ENCODE results near the gene AFDN.

The AFDN gene

DNA sequence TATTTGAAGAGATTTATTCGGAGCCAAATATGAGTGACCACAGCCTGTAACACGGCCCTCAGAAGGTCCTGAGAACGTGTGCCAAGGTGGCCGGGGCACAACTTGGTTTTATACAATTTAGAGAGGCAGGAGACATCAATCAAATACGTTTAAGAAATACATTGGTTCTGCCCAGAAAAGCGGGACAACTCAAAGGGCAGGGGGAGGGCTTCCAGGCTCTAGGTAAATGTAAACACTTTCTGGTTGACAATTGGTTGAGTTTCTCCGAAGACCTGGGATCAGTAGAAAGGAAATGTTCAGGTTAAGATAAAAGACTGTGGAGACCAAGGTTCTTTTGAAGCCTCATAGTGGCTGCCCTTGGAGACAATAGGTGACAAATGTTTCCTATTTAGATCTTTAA is 151.9 kb downstream of the AFDN start:
- DNase-seq (ENCODE audit: low spot score), result no peak

DNA sequence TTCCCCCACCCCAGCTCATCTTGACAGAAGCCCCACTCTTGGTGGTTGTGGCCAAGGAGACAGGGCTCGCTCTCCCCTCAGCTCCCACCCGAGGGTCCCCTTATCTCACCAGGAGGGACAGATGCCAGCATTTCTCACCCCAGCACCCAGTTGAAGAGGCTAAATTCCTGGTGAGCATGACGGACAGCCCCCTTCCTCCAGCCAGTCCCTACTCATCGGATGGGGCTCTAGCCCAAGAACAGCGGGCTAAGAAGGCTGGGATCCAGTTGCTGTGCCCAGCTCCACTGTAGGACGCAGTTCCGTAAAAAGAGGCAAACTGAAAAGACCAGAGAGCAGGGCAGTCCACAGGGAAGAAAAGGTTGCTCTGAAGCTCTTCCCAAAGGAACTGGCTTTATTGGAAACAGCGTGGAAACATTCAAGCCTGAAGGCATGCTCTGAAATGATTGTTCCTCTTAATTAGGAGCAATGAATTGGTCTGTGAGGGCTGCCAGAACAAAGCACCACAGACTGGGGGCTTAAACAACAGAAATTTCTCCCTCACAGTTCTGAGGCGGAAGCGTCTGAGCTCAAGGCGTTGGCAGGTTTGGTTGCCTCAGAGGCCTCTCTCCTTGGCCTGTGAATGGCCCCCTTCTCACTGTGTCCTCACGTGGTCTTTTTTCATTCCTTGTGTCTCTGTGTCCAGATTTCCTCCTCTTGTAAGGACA is 152.9 kb downstream of the AFDN start:
- DNase-seq (ENCODE audit: low spot score), result no peak

DNA sequence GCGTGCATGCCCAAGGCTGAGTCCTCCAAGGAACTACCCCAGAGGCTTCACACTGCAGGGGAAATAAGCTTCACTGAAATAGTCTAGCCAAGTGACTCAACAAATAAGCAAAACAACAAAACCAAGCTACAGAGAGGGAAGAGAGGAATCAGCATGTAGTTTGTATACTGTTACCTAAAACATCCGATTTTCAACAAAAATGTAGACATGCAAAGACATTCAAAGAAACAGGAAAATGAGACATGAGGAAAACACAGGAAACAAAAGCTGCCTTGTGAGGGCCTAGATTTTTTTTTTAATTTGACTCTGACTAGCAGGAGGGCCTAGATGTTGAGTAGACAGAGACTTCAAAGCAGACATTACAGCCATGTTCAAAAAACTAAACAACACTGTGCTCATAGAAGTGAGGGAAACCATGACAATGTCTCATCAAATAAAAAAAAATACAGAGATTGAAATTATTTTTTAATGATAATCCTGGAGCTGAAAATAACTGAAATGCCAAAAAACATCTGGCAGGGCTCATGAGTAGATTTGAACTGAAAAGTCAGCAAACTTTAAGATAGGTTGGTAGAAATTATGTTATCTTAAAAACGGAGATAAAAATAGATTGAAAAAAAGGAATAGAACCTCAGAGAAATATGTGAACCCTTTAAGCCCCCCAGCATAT is 154.3 kb downstream of the AFDN start:
- DNase-seq (ENCODE audit: low spot score), result no peak

DNA sequence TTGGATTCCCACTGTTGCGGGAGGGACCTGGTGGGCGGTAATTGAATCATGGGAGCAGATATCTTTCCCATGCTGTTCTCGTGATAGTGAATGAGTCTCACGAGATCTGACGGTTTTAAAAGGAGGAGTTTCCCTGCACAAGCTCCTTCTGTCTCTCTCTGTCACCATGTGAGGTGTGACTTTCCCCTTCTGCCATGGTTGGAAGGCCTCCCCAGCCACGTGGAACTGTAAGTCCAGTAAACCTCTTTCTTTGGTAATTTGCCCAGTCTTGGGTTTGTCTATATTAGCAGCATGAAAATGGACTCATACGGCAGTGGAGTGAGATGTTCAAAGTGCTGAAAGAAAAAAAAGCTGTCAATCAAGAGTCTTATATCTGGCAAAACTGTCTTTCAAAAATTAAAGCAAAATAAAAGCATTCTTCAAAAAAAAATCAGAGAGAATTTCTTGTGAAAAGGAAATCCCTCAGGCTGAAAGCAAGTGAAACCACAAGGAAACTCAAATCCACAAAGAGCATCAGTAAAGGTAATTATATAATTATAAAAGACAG is 155.3 kb downstream of the AFDN start:
- no peak for DNase-seq (ENCODE audit: low spot score)

DNA sequence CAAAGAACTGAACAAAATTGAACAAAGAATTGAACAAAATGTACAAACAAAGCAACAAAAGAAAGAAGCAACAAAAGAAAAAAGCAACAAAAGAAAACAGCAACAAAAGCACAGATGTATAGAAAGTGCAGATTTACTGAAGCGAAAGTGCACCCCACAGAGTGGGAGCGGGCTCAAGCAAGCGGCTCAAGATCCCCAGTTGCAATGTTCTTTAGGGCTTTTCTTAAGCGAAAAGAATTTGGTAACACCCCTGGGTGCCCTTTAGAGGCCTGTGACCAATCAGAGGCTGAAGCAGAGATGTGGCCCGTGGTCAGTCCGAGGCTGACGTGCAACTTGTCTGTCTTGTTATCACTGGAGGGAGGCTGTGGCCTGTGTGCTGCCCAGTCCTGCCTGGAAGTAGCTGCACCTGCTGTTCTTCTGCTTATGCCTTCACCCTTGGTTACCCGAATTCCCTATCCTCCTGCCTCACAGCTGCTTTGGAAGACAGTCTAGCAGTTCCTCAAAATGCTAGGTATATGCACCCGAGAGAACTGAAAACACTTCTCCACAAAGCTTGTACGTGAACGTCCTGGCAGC is 157.5 kb downstream of the AFDN start:
- no peak for DNase-seq (ENCODE audit: low spot score)

DNA sequence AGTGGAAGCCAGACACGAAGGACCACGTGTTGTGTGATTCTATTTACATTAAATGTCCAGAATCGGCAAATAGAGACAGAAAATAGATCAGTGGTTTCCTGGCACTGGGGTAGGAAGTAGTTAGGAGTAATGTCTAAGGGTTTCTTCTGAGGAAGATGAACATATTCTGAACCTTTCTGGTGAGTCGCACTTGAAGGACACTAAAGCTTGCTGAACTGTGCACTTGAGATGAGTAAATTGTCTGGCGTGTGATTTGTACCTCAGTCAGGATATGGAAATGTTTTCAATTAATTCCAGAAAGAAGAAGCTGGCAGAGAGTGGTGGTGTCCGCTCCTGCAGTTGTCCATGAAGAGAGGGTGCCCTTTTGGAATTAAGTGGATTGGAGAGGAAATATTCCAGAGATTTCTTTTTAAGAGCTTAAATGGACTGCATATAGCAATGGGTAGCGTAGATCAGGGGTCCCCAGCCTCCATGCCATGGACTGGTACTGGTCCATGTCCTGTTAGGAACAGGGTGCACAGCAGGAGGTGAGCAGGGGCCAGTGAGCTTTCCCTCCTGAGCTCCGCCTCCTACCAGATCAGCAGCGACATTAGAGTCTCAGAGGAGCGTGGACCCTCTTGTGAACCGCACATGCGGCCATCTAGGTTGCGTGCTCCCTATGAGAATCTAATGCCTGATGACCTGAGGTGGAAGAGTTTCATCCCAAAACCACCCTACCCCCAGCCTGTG is 158.3 kb downstream of the AFDN start:
- DNase-seq (ENCODE audit: low spot score), result no peak

DNA sequence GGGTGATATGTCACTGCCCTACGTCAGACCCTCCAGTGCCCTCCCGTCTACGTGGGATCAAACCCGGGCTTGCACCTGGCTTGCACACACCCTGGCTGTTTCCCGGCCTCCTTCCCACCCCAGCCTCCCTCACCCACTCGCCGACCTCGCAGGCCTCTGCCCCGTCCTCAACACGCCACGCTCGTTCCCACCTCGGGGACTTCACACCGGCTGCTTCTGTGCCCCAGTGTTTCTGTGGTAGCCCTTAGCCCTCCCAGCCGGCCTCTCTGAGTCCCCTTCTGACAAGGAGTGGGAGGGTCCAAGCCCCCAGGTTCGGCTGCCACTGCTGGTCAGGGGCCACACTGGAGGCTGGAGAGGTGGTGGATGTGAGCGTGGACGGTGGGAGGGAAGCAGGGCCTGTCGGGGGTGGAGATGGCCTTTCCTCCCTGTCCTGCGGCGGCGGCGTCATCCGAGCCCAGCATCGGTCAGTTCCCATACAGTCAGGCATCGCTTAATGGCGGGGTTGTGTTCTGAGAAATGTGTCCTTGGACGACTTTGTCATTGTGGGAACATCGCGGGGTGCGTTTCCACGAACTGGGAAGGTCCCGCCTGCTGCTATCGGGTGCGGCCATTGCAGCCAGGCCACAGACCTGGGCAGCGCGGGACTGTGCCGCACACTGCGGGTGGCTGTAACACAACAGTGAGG is 159.3 kb downstream of the AFDN start:
- no peak for DNase-seq (ENCODE audit: low spot score)

DNA sequence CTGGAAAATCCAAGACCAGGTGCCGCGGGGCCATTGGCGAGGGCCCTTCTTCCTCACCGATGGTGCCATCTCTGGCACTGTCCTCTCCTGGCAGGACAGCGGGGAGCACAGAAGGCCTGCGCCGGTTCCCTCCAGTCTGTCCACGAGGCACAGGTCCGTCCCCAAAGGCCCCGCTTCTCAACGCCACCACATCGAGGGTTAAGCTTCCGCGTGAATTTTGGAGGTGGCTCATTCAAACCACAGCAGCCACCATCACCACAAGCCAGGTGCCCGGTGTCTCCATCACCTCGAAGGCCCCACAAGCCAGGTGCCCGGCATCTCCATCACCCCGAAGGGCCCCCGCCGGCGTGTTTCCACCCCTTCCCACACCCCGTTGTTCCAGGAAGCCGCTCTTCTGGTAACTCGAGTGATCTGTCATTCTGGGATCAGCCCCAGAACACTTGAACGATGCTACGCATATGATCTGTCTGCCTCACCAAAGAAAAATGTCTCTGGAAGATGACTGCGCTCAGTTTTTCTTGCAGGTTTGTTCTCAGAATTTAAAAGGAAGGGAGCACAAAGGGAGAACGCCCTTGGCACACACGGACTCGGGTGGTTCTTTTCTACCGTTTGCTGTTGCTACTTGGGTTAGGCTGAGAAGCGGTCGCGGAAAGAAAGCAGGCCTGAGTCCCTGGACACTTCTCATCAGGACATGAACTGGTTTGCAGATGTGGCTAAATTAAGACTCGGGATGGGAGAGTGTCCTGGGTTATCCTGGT is 160.9 kb downstream of the AFDN start:
- no peak for DNase-seq (ENCODE audit: low spot score)

DNA sequence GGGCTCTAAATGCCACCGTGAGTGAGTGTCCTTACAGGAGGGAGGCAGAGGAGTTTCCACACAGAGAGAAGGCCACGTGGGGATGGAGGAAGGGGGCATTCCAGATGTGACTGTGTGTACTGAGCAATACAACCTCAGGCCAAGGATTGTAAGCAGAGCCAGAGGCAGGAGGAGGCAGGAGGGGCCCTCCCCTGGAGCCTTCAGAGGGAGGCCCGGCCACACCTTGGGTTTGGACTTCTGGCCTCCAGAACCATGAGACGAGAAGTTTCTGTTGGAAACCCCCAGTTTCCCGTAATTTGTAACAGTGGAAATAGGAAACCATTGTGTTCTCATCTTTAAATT is 161.4 kb downstream of the AFDN start:
- no peak for DNase-seq (ENCODE audit: low spot score)

DNA sequence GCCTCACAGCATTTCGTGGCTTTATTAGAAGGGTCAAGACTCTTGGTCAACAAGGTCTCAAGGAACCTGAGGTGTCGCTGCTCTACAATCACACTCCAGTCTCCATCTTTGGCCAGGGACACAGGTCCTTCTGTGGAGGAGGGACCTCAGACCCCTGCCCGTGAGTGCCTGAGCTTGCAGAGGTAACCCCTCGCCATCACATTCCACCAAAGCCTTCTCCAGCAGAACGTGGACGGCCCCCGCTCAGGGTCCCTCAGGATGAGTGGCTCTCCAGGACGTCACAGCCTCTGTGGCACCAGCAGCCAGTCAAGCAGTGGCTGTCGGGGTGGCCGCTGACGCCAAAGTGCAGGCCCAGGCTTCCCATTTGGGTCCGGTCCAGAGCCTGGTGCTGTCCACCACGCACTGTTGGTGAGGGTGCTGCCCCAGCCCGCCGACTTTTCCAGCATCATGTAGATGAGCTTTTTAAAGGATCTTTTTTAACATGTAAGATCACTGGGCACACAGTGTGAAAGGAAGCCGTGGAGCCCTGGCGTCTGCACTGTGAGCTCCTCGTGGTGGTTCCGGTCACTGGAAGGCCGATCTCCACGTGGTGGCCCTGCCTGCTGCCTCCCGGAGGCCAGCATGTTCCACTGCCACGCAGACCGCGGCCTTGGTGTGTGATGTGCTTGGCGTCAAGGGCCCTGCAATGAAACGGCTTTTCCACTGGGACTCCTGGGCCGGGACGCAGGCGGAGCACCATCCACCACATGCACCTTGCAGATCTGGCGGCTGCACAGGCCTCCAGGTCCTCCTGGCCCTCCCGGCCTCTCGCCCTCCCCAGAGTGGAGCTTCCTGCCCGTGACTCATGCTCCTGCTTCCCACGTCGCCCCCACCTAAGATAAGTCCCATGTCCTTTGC is 162.5 kb downstream of the AFDN start:
- no peak for DNase-seq (ENCODE audit: low spot score)

DNA sequence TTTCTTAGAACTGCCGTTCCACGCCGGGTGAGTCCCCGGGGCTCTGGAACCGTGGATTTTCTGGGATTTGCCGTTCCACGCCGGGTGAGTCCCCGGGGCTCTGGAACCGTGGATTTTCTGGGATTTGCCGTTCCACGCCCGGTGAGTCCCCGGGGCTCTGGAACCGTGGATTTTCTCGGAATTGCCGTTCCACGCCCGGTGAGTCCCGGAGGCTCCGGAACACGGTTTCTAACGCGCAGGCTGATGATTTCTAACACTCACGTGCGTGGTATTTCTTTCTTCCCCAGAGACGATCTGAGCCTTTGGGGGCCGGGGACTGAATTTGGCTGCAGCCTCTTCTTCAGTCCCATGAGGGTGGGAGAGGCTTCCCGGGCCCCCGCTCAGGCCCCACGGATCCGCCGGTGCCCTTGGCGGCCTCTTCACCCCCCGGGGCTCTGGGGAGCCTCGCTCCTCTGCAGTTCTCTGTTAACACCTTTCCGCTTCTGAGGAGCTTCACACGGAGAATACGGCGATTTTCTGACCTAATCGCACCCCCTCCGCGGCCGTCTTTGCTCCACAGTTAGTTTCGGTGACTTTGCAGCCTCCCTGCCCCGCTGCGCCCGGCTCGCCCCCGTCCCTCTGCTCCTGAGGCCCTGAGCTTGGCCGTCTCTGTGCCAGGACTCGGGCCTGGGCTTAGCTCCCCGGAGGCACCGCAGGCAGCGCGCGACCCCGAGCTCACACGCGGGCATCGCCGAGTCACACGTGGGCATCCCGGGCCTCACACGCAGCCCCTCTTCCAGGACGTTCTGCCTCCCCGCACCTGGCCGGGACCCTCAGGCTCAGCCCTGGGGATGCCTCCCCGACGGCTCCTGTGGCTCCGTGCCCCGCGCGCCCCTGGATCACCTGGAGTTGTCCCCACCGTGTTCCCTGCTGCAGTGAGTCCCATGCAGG is 163.6 kb downstream of the AFDN start:
- DNase-seq (ENCODE audit: low spot score), result no peak

DNA sequence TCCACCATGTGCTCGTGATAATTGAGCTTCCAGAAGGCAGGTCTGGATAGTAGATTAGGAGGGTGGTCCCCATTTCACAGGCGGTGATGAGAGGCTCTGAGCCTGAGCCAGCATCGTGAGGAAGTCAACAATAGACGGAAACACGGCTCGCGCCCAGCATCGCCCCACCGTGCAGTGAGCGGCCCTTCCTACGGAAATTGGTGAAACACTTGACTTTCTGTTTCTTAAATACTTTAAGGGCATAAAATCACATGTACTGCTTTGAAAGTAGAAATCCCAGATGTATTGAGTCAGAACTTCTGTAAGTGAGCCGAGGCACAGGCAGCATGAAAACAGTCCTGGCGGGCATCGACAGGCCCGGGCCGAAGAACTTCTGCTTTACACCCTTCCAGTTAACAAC is 166.5 kb downstream of the AFDN start:
- DNase-seq (ENCODE audit: low spot score), result no peak

DNA sequence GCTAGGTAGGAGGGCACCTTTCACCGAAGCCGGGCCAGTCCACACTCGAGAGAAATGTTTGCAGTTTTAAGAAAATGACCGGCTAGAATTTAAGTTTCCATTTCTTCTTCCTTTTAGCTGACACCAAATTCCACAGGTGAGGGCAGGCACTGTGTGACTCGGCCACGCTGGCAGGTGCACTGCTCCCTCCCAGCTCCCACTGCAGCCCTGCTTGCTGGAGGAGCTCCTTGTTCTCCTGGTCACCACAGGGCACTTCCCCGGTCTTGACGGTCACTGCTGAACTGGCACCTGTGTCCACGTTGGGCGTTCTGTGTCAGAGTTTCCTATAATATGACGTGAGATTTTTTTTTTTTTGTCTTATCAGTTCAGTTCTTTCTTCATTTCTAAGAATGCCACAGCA is 167.1 kb downstream of the AFDN start:
- DNase-seq (ENCODE audit: low spot score), result no peak

DNA sequence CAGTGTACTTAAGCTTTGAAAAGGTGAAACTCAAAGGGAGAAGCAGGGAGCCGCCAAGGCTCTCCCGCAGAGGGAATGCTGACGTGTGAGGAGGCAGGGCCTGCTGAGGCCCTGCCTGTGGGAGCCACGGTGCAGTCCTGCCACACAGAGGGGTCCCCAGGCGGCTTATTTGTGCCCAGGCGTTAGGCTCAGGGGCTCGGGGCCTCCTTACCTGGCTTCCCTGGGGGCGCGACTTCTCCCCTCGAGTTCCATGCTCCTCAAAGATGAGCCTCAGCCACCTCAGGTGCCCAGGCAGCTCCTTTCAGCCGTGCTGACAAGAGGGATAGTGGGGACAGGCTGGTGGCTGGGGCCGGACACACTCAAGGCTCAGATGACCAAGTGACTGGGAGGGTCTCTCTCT is 168.6 kb downstream of the AFDN start:
- DNase-seq (ENCODE audit: low spot score), result no peak

DNA sequence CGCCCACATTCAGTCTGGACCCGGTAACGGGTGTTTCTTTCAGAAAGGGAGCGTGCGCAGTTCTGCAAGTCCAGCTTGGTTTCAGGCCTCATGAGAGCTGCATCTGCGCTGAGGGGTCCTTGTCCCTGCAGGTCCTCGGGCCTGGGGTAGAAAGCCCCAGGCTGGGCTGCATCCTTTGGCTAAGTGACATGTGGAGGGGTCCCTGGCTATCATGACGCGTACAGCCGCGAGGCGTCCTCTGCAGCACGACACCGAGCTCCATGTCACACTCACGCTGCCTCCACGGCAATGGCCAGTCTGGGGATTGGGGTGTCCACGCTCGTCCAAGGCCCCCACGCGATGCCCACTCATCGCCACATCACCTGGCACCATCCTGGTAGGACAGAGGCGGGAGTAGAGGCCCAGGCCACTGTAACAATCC is 169.0 kb downstream of the AFDN start:
- DNase-seq (ENCODE audit: low spot score), result no peak

DNA sequence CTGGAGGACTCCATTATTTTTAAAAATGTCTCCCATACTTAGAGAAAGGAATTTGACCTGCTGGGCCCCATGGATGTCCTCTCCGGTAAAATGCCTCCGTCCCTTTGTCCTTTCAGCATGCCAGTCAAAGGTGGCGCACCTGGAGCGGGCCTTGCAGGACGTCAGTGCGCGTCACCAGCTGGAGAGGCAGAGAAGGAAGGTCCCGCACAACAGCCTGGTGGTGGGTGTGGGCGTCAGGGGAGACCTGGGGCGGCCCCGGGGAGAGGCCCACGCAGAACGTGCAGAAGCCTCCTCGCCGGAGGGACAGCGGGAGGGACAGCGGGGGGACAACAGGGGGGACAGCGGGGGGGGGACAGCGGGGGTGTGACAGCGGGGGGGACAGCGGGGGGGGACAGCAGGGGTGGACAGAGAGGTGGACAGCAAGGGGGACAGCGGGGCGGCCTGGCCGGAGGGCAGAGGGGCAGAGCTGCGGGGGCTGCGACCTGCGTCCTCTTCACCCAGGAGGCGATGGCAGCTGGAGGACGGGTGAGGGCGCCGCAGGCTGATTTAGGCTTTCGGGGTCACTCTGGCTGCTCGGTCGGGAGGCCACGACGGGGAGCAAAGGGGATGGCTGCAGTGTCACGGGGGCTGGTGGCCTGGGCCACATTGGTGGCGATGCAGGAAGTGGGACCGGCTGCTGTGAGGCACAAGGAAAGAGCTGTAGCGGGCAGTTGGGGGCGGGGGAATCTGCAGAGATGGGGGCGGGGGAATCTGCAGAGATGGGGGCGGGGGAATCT is 169.9 kb downstream of the AFDN start:
- DNase-seq (ENCODE audit: low spot score), result no peak

DNA sequence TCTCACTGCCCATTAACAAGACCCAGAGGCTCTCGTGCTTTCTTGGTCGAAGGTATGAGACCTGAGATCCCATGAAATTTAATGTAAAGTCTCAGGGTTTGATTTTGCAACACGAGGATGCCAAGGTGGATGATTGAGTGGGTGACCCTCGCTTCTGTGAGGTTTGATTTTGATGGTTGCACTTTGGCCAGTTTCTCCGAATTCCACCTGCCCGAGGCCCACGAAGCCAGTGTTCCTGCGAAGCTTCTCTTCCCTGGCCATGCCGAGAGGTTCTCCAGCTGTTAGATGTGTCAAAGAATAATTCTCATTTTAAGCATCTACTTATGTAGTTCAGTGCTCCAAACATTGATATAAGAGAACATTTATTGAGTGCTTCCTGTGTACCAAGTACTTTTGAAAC is 170.9 kb downstream of the AFDN start, which contains the start of gene KIF25:
Gene KIF25 (plus strand): TSS at position 30 of the 400 bp plus-strand sequence. CDS start 31,915 bp downstream, outside the sequence.
- DNase-seq (ENCODE audit: low spot score), result no peak

DNA sequence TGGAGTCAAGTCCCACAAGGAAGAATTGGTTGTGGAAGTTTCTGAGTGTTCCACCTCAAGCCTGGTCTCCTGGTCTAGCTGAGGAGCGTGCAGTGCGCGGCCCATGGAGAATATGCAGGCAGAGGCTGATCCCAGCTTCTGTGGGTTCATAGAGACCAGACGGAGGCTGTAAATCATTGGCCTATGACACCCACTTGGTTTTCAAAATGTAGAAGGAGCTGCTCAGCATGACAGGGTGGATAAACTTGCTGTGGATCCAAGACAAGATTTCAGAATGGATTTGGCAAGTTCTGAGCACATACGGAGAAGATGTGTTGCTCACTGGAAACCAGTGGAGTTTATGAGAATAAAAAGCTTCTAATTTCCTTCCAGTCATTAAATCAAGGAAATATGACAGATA is 171.5 kb downstream of the AFDN start:
- no peak for DNase-seq (ENCODE audit: low spot score)
